Activated naive CD4-positive, alpha-beta T cell treated with anti-CD3 and anti-CD28 coated beads, Interleukin-2, amount 10 ng/mL, durations not matched to agents 7 days and 5 days (primary cell): ENCODE measurements around the gene BEST3.
A peak's percentile ranks its signal among the peaks of the same experiment; 100 is the strongest.

ENCODE experiments used
- CTCF ChIA-PET: fragments of 350-600 bp; sonication (Branson Sonifier 250); formaldehyde crosslinking; loops from one replicate; lab custom pipeline; 2021; ENCODE audit warnings: antibody characterized with exemption; lab: Charles Lee
- DNase-seq: peaks from one replicate; pipeline ENCODE4 v3.0.0-alpha.2; 2020
- H3K27ac Mint-ChIP-seq: one replicate; pipeline ENCODE4 v1.8.0; 2021; ENCODE audit warnings: mild to moderate bottlenecking, moderate library complexity, mixed read lengths
- H3K27me3 Mint-ChIP-seq: one replicate; pipeline ENCODE4 v1.8.0; 2021; ENCODE audit warnings: mild to moderate bottlenecking, mixed read lengths
- H3K36me3 Mint-ChIP-seq: one replicate; pipeline ENCODE4 v1.8.0; 2021; ENCODE audit warnings: mixed read lengths
- H3K4me1 Mint-ChIP-seq: one replicate; pipeline ENCODE4 v1.8.0; 2021; ENCODE audit warnings: mixed read lengths
- H3K4me3 Mint-ChIP-seq: one replicate; pipeline ENCODE4 v1.8.0; 2021; ENCODE audit warnings: mild to moderate bottlenecking, moderate library complexity, mixed read lengths
- H3K9me3 Mint-ChIP-seq: one replicate; pipeline ENCODE4 v1.8.0; 2021; ENCODE audit warnings: mixed read lengths

The BEST3 gene

DNA sequence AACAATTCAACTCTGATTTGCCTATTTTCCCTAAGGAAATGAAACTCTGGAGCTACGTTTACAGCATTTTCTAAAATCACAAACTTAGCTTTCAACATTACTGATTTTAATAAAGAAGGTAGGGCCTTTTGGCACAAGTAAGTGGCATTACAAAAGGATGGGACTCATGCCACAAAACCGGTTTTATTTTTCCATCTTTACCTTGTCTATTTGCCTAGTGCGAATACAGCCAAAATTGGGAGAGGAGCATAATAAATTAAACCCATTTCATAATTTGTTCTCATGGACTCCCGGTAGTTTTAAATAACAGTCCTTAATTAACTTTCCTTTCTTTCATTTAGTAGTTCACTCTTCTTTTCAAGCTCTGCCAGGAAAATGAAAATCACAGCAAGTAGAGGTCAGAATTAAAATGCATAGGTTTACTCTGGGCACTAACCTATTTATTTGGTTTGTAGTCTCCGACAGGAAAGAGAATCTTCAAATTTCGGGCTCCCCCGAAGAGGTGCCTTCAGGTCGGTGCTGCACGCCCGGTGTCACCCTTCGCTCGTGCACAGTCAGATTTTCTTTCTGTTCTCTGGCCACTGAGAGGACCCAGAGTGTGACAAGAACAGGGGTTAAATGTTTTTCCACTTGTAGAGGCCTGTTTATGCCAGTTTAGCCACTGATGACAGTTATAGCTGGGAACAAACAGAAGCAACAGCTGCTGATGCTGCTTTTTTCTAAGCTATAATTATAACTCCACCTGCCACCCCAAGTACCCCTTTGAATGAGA, at the start of gene BEST3:
BEST3 (minus strand) TSS at position 535 of the 772 bp plus-strand sequence. CDS start 1,505 bp downstream, outside the sequence.
- DNase-seq = no peak
- Mint-ChIP-seq H3K4me1 (no peaks in the 10 kb centered on the region), H3K9me3 (no peaks in the 10 kb centered on the region), H3K27me3 (peaks cover 8% of the 10 kb centered on the region), H3K36me3 (no peaks in the 10 kb centered on the region), H3K4me3 (no peak within 1 kb of the TSS), H3K27ac (no peak within 1 kb of the TSS)
- CTCF ChIA-PET = interaction anchor here (0.7 kb wide), 1 partner anchor 48 kb away, joined by 3 read pairs; no protein-coding TSS in a partner anchor

DNA sequence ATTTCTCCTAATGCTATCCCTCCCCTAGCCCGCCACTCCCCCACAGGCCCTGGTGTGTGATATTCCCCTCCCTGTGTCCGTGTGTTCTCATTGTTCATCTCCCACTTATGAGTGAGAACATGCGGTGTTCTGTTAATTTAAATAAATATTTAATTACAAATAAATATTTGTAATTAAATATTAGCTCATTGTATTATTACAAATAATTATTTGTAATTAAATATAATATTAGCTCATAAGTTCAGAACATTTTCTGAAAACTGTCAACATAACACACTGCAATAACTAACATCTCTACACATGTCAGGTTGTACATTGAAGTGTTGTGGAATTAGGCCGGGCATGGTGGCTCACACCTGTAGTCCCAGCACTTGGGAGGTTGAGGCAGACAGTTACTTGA, 45.0 kb upstream of the BEST3 start:
- Mint-ChIP-seq H3K4me1 (peaks cover 16% of the 10 kb centered on the region), H3K4me3 (no peak overlapping the region), H3K9me3 (no peaks in the 10 kb centered on the region), H3K36me3 (no peaks in the 10 kb centered on the region), H3K27me3 (peaks cover 5% of the 10 kb centered on the region), H3K27ac (no peak overlapping the region)
- CTCF ChIA-PET = no interaction called here
- no peak for DNase-seq

DNA sequence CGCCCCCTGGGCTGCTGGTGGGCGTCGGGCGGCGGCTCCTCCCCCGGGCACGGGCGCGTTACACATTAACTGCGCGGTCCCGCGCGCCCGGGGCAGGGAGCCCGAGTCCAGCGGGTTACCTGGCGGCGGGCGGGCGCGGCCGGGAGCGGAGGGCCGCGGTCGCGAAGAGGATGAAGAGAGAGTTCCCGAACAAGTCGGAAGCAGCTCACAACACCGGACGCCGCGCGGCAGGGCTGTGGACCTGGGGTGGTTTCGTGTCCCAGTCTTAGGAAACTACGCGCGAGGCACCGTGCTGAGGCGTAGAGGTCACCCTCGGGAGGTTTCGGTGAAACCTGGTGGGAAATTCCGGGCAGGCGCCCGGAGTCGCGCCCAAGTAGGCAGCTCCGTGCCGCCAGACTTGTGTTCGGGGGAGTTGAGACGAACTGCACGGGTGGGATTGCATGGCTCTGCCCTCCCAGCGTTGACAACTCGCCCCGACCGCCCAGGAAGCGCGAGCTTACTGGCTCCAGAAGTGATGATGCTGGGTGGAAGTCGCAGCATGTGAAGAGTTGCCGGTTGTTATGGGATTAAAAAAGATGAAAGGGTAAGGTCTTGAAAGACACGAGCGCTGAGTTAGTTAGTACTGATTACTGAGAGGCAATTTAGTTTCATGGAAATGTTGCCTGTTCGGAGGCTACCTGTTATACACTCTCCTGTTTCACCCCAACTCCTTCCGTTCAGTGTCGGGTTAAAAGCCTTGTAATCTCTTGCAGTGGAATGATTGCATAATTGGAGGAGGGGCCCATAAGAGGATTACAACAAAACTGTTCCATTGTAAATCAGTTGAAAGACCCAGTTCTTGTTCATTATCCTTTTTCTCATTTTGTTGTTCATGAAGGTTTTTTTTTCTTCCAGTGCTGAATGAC, 40.4 kb upstream of the BEST3 start:
- Mint-ChIP-seq H3K36me3 (no peaks in the 10 kb centered on the region), H3K27me3 (peaks cover 20% of the 10 kb centered on the region), H3K9me3 (no peaks in the 10 kb centered on the region), H3K4me3 (peak overlapping the region; percentile 84), H3K27ac (peak overlapping the region; percentile 73), H3K4me1 (peaks cover 21% of the 10 kb centered on the region)
- CTCF ChIA-PET = no interaction called here
- DNase-seq = peak; percentile 78

DNA sequence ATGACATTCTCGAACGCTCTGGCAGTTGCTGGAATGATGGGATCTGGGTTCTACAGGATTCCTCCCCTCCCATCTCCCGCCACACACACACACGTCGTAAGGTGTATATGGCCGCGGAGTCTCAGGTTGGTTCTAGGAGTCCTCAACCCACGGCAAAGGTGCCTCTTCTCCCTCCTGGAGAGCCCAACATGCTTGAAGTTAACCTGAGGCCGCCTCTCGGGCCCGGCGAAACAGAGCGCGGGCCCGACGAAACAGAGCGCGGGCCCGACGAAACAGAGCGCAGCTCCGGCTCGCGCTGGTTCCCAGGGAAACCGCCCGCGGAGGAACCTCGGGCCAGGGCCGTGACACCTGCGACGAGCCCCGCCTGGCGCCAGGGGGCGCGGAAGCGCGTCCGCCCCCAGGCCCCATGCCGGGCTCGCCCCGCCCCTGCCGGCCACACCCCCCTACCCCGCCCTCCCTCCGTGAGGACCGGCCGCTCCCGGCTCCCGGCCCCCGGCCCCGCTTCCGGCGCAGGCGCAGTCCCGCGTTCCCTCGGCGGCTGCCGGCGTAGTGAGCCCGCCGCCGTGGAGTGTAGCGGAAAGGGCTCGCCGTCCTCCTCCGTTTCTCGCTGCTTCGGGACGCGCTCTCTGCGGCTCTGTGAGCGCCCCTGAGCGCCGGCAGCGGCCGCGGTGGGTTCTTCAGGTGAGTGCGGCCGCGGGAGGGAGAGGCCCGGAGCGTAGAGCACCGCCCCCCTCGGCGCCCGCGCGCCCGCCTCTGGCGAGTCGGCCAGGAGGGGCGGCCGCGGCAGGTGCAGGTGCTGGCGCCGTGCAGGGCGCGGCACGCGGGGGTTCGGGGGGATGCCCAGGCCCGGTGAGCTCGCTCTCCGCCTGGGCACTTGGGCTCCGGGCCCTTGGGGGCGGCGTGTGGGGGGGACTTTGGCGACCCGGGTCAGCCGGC, 39.5 kb upstream of the BEST3 start, which contains the start of gene RAB3IP:
RAB3IP (plus strand) TSS at position 510 of the 936 bp plus-strand sequence. CDS start 16,549 bp downstream, outside the sequence.
- Mint-ChIP-seq H3K36me3 (no peaks in the 10 kb centered on the region), H3K9me3 (no peaks in the 10 kb centered on the region), H3K4me1 (peaks cover 21% of the 10 kb centered on the region), H3K27me3 (peaks cover 20% of the 10 kb centered on the region), H3K4me3 (peak within 1 kb of the TSS; percentile 84), H3K27ac (peak within 1 kb of the TSS; percentile 73)
- CTCF ChIA-PET = interaction anchor here (1.7 kb wide), 1 partner anchor 12 kb away, joined by 4 read pairs; no protein-coding TSS in a partner anchor
- peak; percentile 94 for DNase-seq

DNA sequence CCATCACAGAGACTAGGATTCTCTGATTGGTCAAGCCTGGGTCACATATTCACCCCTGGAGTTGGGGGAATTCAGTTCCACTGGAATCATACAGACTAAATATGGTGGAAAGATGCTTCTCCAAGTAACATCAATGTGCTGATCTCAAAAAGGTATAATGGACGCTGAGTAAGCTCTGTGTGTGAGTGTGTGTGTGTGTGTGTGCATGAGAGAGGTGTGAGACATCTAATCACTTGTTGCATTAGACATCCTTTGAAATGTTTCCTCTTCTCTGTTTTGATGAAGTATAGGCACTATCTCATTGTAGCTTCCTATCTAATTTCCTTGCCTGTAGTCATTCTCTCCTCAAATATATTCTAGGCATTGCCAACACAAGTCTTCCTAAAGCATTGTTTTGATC, 34.5 kb upstream of the BEST3 start:
- no peaks in the 10 kb centered on the region for H3K9me3 Mint-ChIP-seq
- peaks cover 21% of the 10 kb centered on the region for H3K27me3 Mint-ChIP-seq
- no peaks in the 10 kb centered on the region for H3K36me3 Mint-ChIP-seq
- H3K27ac Mint-ChIP-seq = no peak overlapping the region
- H3K4me1 Mint-ChIP-seq = peaks cover 4% of the 10 kb centered on the region
- CTCF ChIA-PET = no interaction called here
- no peak for DNase-seq
- no peak overlapping the region for H3K4me3 Mint-ChIP-seq

DNA sequence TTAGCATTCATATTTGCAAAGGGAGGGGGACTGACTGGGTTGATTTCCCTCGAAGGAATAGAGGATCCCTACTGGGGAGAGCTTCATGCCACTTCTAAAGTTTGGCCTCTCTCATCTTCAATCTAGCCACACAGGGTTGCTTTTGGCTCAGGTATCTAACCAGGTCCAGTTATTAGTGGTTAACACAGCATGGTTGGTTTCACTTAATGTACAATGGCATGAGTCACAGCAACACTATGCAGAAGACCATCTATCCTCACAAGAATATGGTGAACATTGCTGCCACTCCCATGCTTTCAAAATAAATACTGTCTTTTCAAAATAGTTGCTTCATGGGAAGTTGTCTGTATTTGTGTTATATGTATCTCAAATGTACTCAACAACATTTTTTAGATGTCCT, 33.0 kb upstream of the BEST3 start:
- no peak overlapping the region for H3K4me3 Mint-ChIP-seq
- H3K36me3 Mint-ChIP-seq = no peaks in the 10 kb centered on the region
- no peak for DNase-seq
- H3K27me3 Mint-ChIP-seq = peaks cover 15% of the 10 kb centered on the region
- no peaks in the 10 kb centered on the region for H3K9me3 Mint-ChIP-seq
- H3K27ac Mint-ChIP-seq = no peak overlapping the region
- H3K4me1 Mint-ChIP-seq = no peaks in the 10 kb centered on the region
- CTCF ChIA-PET = no interaction called here

DNA sequence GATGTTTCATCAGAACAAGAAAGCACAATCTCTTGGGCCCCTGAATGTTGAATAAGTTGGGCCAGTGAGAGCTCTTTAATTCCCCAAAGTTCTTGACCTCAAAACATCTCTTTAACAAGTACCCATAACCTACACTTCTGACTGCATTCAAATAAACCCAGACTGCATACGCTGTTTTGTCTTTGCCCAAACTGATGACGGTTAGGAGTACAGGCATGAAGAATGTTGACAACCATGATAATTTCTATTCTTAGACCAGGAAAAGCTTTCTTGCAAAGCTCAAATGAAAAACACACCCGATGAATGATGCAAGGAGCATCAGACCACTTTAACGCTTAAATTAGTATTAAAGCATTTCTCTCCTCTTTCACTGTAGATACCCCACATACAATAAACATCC, 27.8 kb upstream of the BEST3 start:
- Mint-ChIP-seq H3K36me3 (no peaks in the 10 kb centered on the region), H3K27me3 (peaks cover 5% of the 10 kb centered on the region), H3K4me1 (no peaks in the 10 kb centered on the region), H3K27ac (no peak overlapping the region), H3K9me3 (no peaks in the 10 kb centered on the region), H3K4me3 (no peak overlapping the region)
- CTCF ChIA-PET = interaction anchor here (1.6 kb wide), 1 partner anchor 11 kb away, joined by 4 read pairs; no protein-coding TSS in a partner anchor
- DNase-seq = no peak

DNA sequence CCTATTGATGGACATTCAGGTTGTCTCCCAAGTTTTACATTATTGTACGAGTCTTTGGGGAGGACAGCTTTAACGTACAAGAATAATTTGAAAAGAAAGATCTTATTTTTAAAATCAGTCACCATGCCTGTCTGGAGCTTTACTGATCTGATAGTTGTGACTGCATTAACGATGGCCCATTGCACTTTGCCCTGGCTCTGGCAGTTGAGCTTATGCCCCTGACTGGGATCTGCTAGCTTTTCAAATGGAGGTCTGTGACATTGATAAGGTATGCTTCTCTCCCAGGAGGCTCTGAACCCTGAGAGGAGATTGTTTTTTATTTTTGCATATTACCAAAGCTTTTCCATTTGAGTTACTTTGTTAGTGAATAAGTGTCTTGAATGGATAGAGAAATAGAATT, 21.6 kb upstream of the BEST3 start:
- H3K4me3 Mint-ChIP-seq = no peak overlapping the region
- DNase-seq = no peak
- H3K27ac Mint-ChIP-seq = no peak overlapping the region
- no peaks in the 10 kb centered on the region for H3K9me3 Mint-ChIP-seq
- H3K36me3 Mint-ChIP-seq = no peaks in the 10 kb centered on the region
- CTCF ChIA-PET = interaction anchor here (1.6 kb wide), 1 partner anchor 14 kb away, joined by 4 read pairs; no protein-coding TSS in a partner anchor
- H3K27me3 Mint-ChIP-seq = peaks cover 15% of the 10 kb centered on the region
- peaks cover 2% of the 10 kb centered on the region for H3K4me1 Mint-ChIP-seq

DNA sequence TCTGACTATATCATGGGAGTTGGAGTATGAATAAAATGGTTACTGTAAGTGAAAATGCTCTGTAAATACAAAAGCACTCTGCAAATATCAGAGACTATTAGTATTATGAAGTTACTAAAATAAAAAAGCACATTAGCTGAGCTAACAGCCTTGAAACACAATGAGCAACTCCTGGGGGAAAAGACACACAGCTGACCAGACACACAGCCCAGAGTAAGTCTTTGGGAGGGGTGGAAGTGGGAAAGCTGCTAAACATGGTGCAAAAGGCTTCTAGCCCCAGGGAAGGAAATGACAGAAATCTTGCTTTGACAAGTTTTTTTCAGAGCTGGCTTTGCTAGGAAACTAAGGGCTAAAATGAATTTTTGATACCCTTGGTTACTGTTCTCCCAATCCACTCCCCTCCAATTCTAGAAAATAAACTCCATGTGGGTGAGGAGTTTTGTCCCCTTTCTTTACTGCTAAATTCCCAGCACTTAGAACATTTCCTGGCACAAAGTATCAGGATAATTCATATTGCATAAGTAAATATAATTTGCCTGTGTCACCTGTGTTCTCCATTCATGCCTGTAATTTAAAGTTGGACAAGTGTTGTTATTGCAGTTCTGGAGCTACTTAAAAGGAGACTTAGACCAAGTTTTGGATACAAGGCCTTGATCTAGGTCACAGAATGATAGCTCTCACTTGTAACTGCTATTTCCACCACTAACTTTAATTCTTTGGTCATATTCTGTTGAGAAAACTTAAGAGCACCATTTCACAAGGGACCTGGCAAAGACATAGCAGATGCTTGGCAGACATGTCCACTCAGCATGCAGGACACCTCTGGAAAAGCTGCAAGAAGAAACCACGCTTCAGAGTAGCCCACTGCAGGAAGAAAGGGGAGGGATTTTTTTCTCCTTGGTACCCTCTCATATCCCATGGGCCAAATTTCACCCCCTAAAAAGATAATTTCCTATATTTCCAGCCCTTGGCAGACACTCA, 20.5 kb upstream of the BEST3 start:
- H3K27me3 Mint-ChIP-seq = peaks cover 15% of the 10 kb centered on the region
- CTCF ChIA-PET = interaction anchor here (1.6 kb wide), 1 partner anchor 15 kb away, joined by 4 read pairs; no protein-coding TSS in a partner anchor
- H3K4me1 Mint-ChIP-seq = peaks cover 2% of the 10 kb centered on the region
- H3K9me3 Mint-ChIP-seq = no peaks in the 10 kb centered on the region
- H3K36me3 Mint-ChIP-seq = no peaks in the 10 kb centered on the region
- no peak overlapping the region for H3K4me3 Mint-ChIP-seq
- DNase-seq = no peak
- H3K27ac Mint-ChIP-seq = no peak overlapping the region

DNA sequence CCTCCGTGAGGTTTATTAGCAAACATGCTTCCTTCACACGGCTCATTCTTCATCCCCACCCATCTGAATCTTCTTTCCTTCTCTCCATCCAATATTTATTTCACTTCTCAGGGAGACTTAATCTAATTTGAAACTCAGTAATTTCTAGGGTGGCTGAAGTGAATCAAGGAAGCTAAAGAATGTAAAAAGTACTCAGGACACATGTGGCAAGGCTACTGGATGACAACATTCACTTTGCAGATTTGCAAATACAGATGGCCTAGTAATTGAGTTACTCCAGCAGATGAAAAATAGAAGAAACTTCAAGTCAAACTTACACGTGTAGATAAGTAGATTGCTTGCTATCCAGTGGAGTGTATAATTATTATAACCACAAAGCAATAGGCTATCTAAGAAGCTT, 15.4 kb upstream of the BEST3 start:
- no peaks in the 10 kb centered on the region for H3K4me1 Mint-ChIP-seq
- no peaks in the 10 kb centered on the region for H3K9me3 Mint-ChIP-seq

DNA sequence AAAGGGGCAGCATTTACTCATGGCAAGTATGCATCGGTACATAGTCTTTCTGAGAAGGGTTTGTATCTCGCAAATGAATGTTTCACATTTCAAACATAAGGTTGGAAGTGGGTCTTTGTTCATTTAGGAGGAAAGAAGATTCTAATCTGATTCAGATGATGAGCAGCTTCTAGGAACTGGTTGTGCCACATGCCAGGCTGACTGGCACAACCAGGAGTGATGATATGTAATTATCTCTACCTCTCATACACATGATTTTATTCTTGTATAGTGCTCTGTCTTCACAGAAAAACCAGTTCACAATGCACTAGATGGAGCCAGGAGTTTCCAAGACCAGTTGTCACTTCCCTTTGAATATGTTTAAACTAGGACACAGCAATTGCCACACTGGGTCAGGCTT, 13.7 kb upstream of the BEST3 start:
- H3K4me1 Mint-ChIP-seq = no peaks in the 10 kb centered on the region
- no peak overlapping the region for H3K27ac Mint-ChIP-seq
- peaks cover 6% of the 10 kb centered on the region for H3K27me3 Mint-ChIP-seq
- no peaks in the 10 kb centered on the region for H3K9me3 Mint-ChIP-seq
- H3K36me3 Mint-ChIP-seq = no peaks in the 10 kb centered on the region
- CTCF ChIA-PET = no interaction called here
- no peak for DNase-seq
- no peak overlapping the region for H3K4me3 Mint-ChIP-seq

More for the DNA sequence above, 15.4 kb upstream of the BEST3 start:
- DNase-seq = no peak
- Mint-ChIP-seq H3K36me3 (no peaks in the 10 kb centered on the region), H3K27ac (no peak overlapping the region), H3K4me3 (no peak overlapping the region), H3K27me3 (peaks cover 6% of the 10 kb centered on the region)
- CTCF ChIA-PET = no interaction called here

DNA sequence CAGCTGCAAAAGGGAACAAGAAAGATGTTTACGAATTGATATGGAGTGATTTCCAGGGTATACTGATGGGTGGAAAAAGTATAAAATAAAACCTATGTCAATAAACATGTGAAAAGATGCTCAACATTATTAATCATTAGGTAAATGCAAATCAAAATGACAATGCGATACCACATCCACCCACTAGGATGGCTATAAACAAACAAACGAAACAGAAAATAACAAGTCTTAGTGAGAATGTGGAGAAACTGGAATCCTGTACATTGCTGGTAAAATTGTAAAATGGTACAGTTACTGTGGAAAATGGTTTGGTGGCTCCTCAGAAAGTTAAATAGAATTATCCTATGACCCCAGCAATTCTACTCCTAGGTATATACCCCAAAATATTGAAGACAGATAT, 9.5 kb upstream of the BEST3 start:
- Mint-ChIP-seq H3K36me3 (no peaks in the 10 kb centered on the region), H3K4me3 (no peak overlapping the region), H3K4me1 (no peaks in the 10 kb centered on the region), H3K9me3 (no peaks in the 10 kb centered on the region), H3K27ac (no peak overlapping the region), H3K27me3 (peaks cover 12% of the 10 kb centered on the region)
- no peak for DNase-seq
- CTCF ChIA-PET = no interaction called here
